ENCODE measurements around the gene GAPDHS.

The GAPDHS gene

DNA sequence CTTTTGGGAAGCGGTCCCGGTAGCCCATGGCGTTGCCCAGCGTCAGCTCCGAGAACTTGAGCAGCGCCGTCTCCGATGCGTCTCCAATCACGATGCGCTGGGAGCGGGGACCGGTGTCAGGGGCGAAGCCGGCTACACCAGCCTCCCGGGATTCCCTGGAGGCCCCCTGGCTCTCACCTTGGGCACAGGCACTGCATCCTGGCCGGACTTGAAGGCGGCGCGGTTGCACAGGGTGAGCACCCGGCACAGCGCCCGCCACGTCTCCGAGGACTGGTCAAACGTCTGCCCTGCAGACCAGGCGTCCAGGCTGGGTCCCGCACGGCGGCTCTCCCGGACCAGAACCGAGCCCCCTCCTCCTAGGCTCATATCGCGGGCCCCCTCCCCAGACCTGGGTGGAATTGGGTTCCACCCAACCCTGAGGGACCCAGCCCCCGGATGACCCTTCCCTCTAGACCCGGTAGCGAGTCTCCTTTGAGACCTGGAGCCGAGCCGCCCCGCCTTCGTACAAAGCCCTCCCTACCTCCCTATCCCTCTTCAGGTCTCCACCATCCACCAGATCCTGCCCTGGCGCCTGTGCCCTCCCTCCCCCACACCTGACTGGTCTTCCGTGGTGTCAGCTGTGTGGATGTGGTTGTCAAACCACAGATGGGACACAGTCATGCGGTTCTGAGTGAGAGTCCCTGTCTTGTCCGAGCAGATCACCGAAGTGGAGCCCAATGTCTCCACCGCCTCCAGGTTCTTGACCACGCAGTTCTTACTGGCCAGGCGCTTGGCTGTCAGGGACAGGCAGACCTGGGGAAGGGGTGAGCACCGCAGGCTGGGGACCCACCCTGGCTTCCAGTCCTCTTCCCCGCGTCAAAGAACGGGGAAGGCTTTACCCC is 25.4 kb downstream of the GAPDHS start:
- no peak for TF ChIP-seq CTCF (IDR thresholded peaks at IDR 0.05; ENCODE audit: low read depth, low read length)
- H3K4me3 ChIP-seq (ENCODE audit: low read depth, low read length): no peak overlapping the region

GRCh38 chr19:35559281-35559659 is 26.0 kb downstream of the GAPDHS start:
- H3K4me3 ChIP-seq (ENCODE audit: low read depth, low read length): no peak overlapping the region
- no peak for TF ChIP-seq CTCF (IDR thresholded peaks at IDR 0.05; ENCODE audit: low read depth, low read length)

DNA sequence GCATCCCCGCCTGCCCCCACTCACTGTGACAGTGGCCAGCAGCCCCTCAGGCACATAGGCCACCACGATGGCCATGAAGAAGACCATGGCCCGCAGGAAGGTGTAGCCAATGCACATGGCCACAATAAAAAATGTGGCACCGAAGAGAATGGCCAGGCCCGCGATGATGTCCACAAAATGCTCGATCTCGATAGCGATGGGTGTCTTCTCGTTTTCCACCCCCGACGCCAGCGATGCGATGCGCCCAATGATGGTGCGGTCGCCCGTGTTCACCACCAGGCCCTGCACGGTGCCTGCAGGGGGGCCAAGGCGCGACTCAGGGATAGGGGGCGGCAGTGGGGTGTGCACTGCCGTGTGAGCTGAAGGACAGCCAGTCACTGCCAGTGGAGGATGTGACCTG is 26.5 kb downstream of the GAPDHS start:
- no peak for TF ChIP-seq CTCF (IDR thresholded peaks at IDR 0.05; ENCODE audit: low read depth, low read length)
- H3K4me3 ChIP-seq (ENCODE audit: low read depth, low read length): no peak overlapping the region

DNA sequence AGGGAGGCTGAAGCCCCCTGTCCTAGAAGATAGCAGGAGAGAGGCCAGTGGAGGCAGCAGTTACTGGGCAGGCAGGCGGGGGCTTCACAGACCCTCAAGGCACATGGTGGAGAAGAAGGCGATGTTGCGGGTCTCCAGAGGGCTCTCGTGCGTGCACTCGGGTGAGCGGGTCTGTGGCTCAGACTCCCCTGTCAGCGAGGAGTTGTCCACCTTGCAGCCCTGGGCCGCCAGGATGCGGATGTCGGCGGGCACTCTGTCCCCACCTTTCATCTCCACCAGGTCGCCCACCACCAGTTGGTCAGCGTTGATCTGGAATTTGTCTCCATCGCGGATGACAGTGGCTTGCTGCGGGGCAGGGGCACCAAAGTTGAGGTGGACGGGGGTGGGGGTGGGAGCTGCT is 27.0 kb downstream of the GAPDHS start:
- no peak for TF ChIP-seq CTCF (IDR thresholded peaks at IDR 0.05; ENCODE audit: low read depth, low read length)
- no peak overlapping the region for H3K4me3 ChIP-seq (ENCODE audit: low read depth, low read length)

GRCh38 chr19:35560677-35561076 is 27.4 kb downstream of the GAPDHS start:
- no peak for TF ChIP-seq CTCF (IDR thresholded peaks at IDR 0.05; ENCODE audit: low read depth, low read length)
- H3K4me3 ChIP-seq (ENCODE audit: low read depth, low read length): no peak overlapping the region

- TF ChIP-seq CTCF (IDR thresholded peaks at IDR 0.05; ENCODE audit: low read depth, low read length): no peak
- no peak overlapping the region for H3K4me3 ChIP-seq (ENCODE audit: low read depth, low read length)
These were observed 28.2 kb downstream of the GAPDHS start for GRCh38 chr19:35561436-35561835.

GRCh38 chr19:35562336-35562735 is 29.1 kb downstream of the GAPDHS start:
- no peak for TF ChIP-seq CTCF (IDR thresholded peaks at IDR 0.05; ENCODE audit: low read depth, low read length)
- H3K4me3 ChIP-seq (ENCODE audit: low read depth, low read length): no peak overlapping the region

Data from WI38 (cell line).